Panc1 (cell line): ENCODE measurements around the gene MPIG6B. TPM values are rescaled to one million over a fixed set of nuclear protein-coding genes. Genes with fewer than 3 reads are reported as not detected.

Source experiments
- ATAC-seq: fragments of 200-7000 bp; cut with Tn5 transposase; 2 replicates; pipeline ENCODE4 v1.9.1; 2020; ENCODE audit warnings: mild to moderate bottlenecking, moderate library complexity
- BruUV-seq: library from RNA; stranded (reverse); fragments of 400-500 nt; replicated peaks from 2 replicates; lab custom pipeline; 2021; lab: Mats Ljungman, UMichigan
- CTCF ChIA-PET: fragments of 300-600 bp; sonication (Branson Sonifier 250); formaldehyde crosslinking; loops from one replicate; lab custom pipeline; 2022; ENCODE audit warnings: antibody characterized with exemption; lab: Charles Lee
- POLR2A ChIA-PET: fragments of 300-600 bp; sonication (Branson Sonifier 250); formaldehyde crosslinking; loops from one replicate; lab custom pipeline; 2022; ENCODE audit warnings: antibody characterized with exemption; lab: Charles Lee
- DNase-seq: peaks from one replicate; pipeline ENCODE4 v3.0.0-alpha.2; 2010; ENCODE audit warnings: low read depth, low spot score
- H3K27ac ChIP-seq: 2 replicates; pipeline ENCODE4 v1.5.1; 2011; ENCODE audit warnings: mild to moderate bottlenecking, low read length, inconsistent platforms
- H3K27me3 ChIP-seq: fragments of 200-500 bp; sonication (Bioruptor generic); 2 replicates; pipeline ENCODE4 v1.6.0; 2014; ENCODE audit warnings: low read length, inconsistent platforms; ENCODE audit not compliant: control insufficient read depth, insufficient read depth
- H3K36me3 ChIP-seq: fragments of 200-500 bp; sonication (Bioruptor generic); 2 replicates; pipeline ENCODE4 v1.5.1; 2014; ENCODE audit warnings: inconsistent platforms, mild to moderate bottlenecking, low read length, moderate library complexity; ENCODE audit not compliant: control insufficient read depth, insufficient read depth
- H3K4me1 ChIP-seq: 2 replicates; pipeline ENCODE4 v1.5.1; 2011; ENCODE audit warnings: inconsistent platforms, mild to moderate bottlenecking, low read length, moderate library complexity; ENCODE audit not compliant: control insufficient read depth, insufficient read depth
- H3K4me3 ChIP-seq, 2 experiments: 2 replicates each; pipeline ENCODE4 v1.5.1; 2011 to 2012; ENCODE audit warnings: low read depth in 2 of 2, low read length in 2 of 2, mild to moderate bottlenecking in 2 of 2, inconsistent platforms in 1 of 2, moderate library complexity in 1 of 2
- H3K9me3 ChIP-seq: fragments of 200-500 bp; sonication (Bioruptor generic); 2 replicates; pipeline ENCODE4 v1.5.1; 2014; ENCODE audit warnings: low read depth, mild to moderate bottlenecking, inconsistent platforms, low read length, moderate library complexity; ENCODE audit not compliant: control insufficient read depth, insufficient read depth
- CTCF ChIP-seq: fragments of 450-650 bp; IDR thresholded peaks from 2 replicates; pipeline ENCODE4 v1.5.1; 2017; ENCODE audit warnings: mild to moderate bottlenecking
- POLR2AphosphoS5 ChIP-seq: IDR thresholded peaks from 2 replicates; pipeline ENCODE4 v1.6.1; 2012; ENCODE audit warnings: mild to moderate bottlenecking, low read depth, low read length, moderate library complexity
- REST ChIP-seq, 2 experiments: IDR thresholded peaks; 2 replicates each; pipeline ENCODE4 v1.6.1; 2011 to 2012; ENCODE audit warnings: low read depth in 2 of 2, control low read depth in 1 of 2, low read length in 1 of 2, mild to moderate bottlenecking in 1 of 2, moderate library complexity in 1 of 2; ENCODE audit not compliant: insufficient read depth in 1 of 2
- SIN3A ChIP-seq: IDR thresholded peaks from 2 replicates; pipeline ENCODE4 v1.6.1; 2012; ENCODE audit warnings: low read depth, mild to moderate bottlenecking, low read length, moderate library complexity, borderline replicate concordance; ENCODE audit not compliant: insufficient read depth
- TCF7L2 ChIP-seq: IDR thresholded peaks from 2 replicates; pipeline ENCODE4 v1.6.1; 2011; ENCODE audit warnings: mild to moderate bottlenecking, low read depth, low read length, inconsistent platforms
- in situ Hi-C: cut with HindIII; loops from 2 replicates; pipeline ENCODE4 v1.10.0; 2016; ENCODE audit warnings: low sequenced_read_pairs, low pct_unique_long_range_greater_than_20kb
- intact Hi-C: fragments of 100-400 bp; cut with micrococcal nuclease; formaldehyde crosslinking; loops from one replicate; pipeline ENCODE4 v1.10.0; 2022; ENCODE audit not compliant: unreplicated experiment
- total RNA-seq: library from RNA; stranded (reverse); gene quantifications from one replicate; pipeline ENCODE4 v1.2.1, GENCODE V29; 2021; ENCODE audit not compliant: unreplicated experiment

MPIG6B gene
- total RNA-seq, 1 experiment from 2014 or later = not detected

GRCh38 chr6:31770860-31771259, 47.7 kb downstream of the MPIG6B start:
- Histone ChIP-seq H3K27ac (no peak overlapping the region), H3K36me3 (no peaks in the 10 kb centered on the region), H3K4me3 (no peak overlapping the region), H3K4me1 (peaks cover 9% of the 10 kb centered on the region), H3K9me3 (no peaks in the 10 kb centered on the region), H3K27me3 (no peaks in the 10 kb centered on the region)
- CTCF ChIA-PET = no interaction called here
- POLR2A ChIA-PET = no interaction called here
- TF ChIP-seq REST (IDR thresholded peaks at IDR 0.05; ENCODE audit: insufficient read depth in 1 of 2, low read depth in 2 of 2, low read length in 1 of 2) (no peak), POLR2AphosphoS5 (no peak), CTCF (no peak), SIN3A (no peak), TCF7L2 (no peak)
- in situ Hi-C loops = no loop called here
- intact Hi-C loops = loop anchor here (5.0 to 10.0 kb wide), 2 partner anchors 54 to 89 kb away; partner anchors contain the start of genes HSPA1B and LY6G5C
- BruUV-seq = no TSS peak
- DNase-seq = no peak
- ATAC-seq = no peak

- DNase-seq (no peak), ATAC-seq (no peak)
- no peaks in the 10 kb centered on the region for H3K27me3 ChIP-seq
- peaks cover 20% of the 10 kb centered on the region for H3K4me1 ChIP-seq
- no peak overlapping the region for H3K27ac ChIP-seq
- no TSS peak for BruUV-seq
- in situ Hi-C loops = no loop called here
- ChIA-PET CTCF (interaction anchor here (0.6 to 1.4 kb wide), 2 partner anchors 19 to 34 kb away, joined by 6 read pairs; partner anchors contain the start of gene LSM2), POLR2A (no interaction called here)
- no peaks in the 10 kb centered on the region for H3K36me3 ChIP-seq
- H3K9me3 ChIP-seq = no peaks in the 10 kb centered on the region
- no peak overlapping the region for H3K4me3 ChIP-seq
- intact Hi-C loops = loop anchor here (5.0 to 10.0 kb wide), 2 partner anchors 53 to 90 kb away; partner anchors contain the start of genes HSPA1B and LY6G5C
- TF ChIP-seq SIN3A = no peak
- TF ChIP-seq POLR2AphosphoS5 = no peak
- no peak for TF ChIP-seq CTCF
- no peak for TF ChIP-seq REST (IDR thresholded peaks at IDR 0.05; ENCODE audit: insufficient read depth in 1 of 2, low read depth in 2 of 2, low read length in 1 of 2)
- no peak for TF ChIP-seq TCF7L2
These were observed 48.8 kb downstream of the MPIG6B start for GRCh38 chr6:31771992-31772358.
